Lung (tissue), 12 donors: ENCODE measurements around the gene ARHGAP42. TPM values are rescaled to one million over a fixed set of nuclear protein-coding genes. Genes with fewer than 3 reads are reported as not detected.

Experiments
- ATAC-seq: fragments of 200-7000 bp; cut with Tn5 transposase; one replicate; pipeline ENCODE4 v1.9.1; 2020; ENCODE audit warnings: moderate number of reproducible peaks; ENCODE audit not compliant: insufficient read depth, low FRiP score
- DNase-seq, 3 donors: peaks; one replicate each; pipeline ENCODE4 v3.0.0-alpha.2; 2013 to 2017
- H3K27ac ChIP-seq, 2 donors: one replicate each; pipeline ENCODE4 v1.5.1; 2013; ENCODE audit warnings: mild to moderate bottlenecking in 2 of 2, moderate library complexity in 2 of 2, control low read depth in 1 of 2, inconsistent platforms in 1 of 2, low read depth in 1 of 2, low read length in 1 of 2
- H3K27me3 ChIP-seq, 3 donors: one replicate each; pipeline ENCODE4 v1.5.1; 2013; ENCODE audit warnings: low read length in 2 of 3; ENCODE audit not compliant: control insufficient read depth in 3 of 3, insufficient read depth in 3 of 3
- H3K36me3 ChIP-seq, 4 donors: one replicate each; pipeline ENCODE4 v1.5.1; 2013; ENCODE audit warnings: low read length in 4 of 4, mild to moderate bottlenecking in 1 of 4, moderate library complexity in 1 of 4; ENCODE audit not compliant: control insufficient read depth in 4 of 4, insufficient read depth in 4 of 4
- H3K4me1 ChIP-seq, 5 donors: one replicate each; pipeline ENCODE4 v1.5.1; 2013; ENCODE audit warnings: low read length in 5 of 5, mild to moderate bottlenecking in 2 of 5, moderate library complexity in 1 of 5; ENCODE audit not compliant: control insufficient read depth in 5 of 5, insufficient read depth in 5 of 5
- H3K4me3 ChIP-seq: one replicate; pipeline ENCODE4 v1.5.1; 2013; ENCODE audit warnings: mild to moderate bottlenecking, control low read depth, moderate library complexity
- H3K9ac ChIP-seq, 2 donors: one replicate each; pipeline ENCODE4 v1.5.1; 2013; ENCODE audit warnings: low read length in 2 of 2, control low read depth in 1 of 2; ENCODE audit not compliant: insufficient read depth in 1 of 2
- H3K9me3 ChIP-seq, 4 donors: one replicate each; pipeline ENCODE4 v1.5.1; 2013; ENCODE audit warnings: low read length in 3 of 4, mild to moderate bottlenecking in 1 of 4, moderate library complexity in 1 of 4; ENCODE audit not compliant: control insufficient read depth in 4 of 4, insufficient read depth in 3 of 4
- WGBS, 2 donors: extraction: QIAGEN DNeasy Blood & Tissue Kit; methylation state at CpG; one replicate each; pipeline ENCODE4 v1.1.7; 2013; 5-methylcytosine and 5-hydroxymethylcytosine counted together
- polyA plus RNA-seq, 2 donors: library from polyadenylated mRNA; stranded (reverse); fragments of 200-250 nt; gene quantifications; one replicate each; pipeline ENCODE4 v1.2.1, GENCODE V29; 2013
- total RNA-seq, 2 donors: library from RNA; depleted of rRNA in 1 of 2; stranded (reverse); fragments of >200 nt in 1 of 2; gene quantifications; one replicate each; pipeline ENCODE4 v1.2.1, GENCODE V29; 2014 to 2021
- TF ChIP-seq, protein P1 (sequence below): IDR thresholded peaks from 2 replicates; pipeline ENCODE4 v1.5.1; 2012; ENCODE audit warnings: mild to moderate bottlenecking; ENCODE audit errors: control extremely low read depth, extremely low read depth
- donor health status: control.
- donor health status: control.
- donor health status: Bipolar disorder and iron deficiency.
- donor health status: healthy.
- donor health status: DM: yes; HTN: yes; CAD: no.

ARHGAP42 gene
- total and polyA plus RNA-seq, 4 donors: 4.1 to 58.6 (median 10.3) TPM

DNA sequence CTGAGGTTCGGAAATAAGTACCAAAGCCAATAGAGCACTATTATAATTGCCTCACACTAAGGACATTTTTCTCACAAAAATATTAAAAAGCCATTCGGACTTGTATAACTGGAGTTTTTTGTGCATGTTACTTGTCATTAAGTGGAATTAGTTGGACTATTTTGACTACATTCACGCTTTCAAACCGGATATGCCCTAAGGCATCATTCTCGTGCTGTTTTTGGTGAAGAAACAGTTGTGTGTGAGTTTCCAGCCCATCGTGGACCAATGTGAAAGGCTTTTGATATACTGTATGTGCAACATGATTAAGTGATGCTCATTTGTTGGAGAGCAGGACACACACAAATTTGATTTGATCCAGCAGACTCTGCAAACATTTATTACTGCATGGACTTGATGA, 249.7 kb downstream of the ARHGAP42 start:
- no peak for ATAC-seq
- Histone ChIP-seq H3K9me3 (no peaks in the 10 kb centered on the region), H3K27ac (no peak overlapping the region), H3K9ac (no peak overlapping the region), H3K4me3 (no peak overlapping the region), H3K36me3 (peaks cover 0 to 8% (median 2%) of the 10 kb centered on the region in 4 donors), H3K27me3 (no peaks in the 10 kb centered on the region), H3K4me1 (peaks cover 0 to 10% (median 0%) of the 10 kb centered on the region in 5 donors)
- DNase-seq: no peak
- TF ChIP-seq, protein P1, sequence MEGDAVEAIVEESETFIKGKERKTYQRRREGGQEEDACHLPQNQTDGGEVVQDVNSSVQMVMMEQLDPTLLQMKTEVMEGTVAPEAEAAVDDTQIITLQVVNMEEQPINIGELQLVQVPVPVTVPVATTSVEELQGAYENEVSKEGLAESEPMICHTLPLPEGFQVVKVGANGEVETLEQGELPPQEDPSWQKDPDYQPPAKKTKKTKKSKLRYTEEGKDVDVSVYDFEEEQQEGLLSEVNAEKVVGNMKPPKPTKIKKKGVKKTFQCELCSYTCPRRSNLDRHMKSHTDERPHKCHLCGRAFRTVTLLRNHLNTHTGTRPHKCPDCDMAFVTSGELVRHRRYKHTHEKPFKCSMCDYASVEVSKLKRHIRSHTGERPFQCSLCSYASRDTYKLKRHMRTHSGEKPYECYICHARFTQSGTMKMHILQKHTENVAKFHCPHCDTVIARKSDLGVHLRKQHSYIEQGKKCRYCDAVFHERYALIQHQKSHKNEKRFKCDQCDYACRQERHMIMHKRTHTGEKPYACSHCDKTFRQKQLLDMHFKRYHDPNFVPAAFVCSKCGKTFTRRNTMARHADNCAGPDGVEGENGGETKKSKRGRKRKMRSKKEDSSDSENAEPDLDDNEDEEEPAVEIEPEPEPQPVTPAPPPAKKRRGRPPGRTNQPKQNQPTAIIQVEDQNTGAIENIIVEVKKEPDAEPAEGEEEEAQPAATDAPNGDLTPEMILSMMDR: no peak
- 80 to 91% methylated on average over 6 of the region's 6 CpGs for WGBS, 2 donors

DNA sequence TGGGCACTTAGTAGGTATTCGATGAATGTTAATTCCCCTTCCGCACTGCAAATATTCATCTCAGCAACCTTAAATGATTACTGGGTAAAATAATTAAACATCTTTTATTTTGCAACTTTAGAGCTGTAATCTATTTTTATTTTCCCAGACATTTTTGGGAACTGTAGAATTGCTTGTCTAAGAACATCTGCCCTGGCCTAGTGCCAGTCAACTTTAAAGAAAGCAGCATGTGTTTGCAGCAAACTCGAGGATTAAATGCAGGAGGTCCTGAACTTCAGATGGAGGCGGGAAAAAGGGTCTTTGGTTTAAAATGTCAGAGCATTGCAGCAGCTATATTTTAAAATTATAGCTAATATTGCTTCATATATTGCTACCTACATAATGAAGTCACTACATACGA, 252.5 kb downstream of the ARHGAP42 start:
- peaks cover 0 to 8% (median 2%) of the 10 kb centered on the region in 4 donors for H3K36me3 ChIP-seq
- no peak for ATAC-seq
- no peaks in the 10 kb centered on the region for H3K9me3 ChIP-seq
- peak; percentile 46 to 82 (median 71) for DNase-seq
- peaks cover 0 to 18% (median 5%) of the 10 kb centered on the region in 5 donors for H3K4me1 ChIP-seq
- WGBS, 2 donors: 58 to 63% methylated on average over 5 of the region's 5 CpGs
- no peaks in the 10 kb centered on the region for H3K27me3 ChIP-seq
- no peak overlapping the region for H3K27ac ChIP-seq
- no peak overlapping the region for H3K9ac ChIP-seq
- TF ChIP-seq, protein P1: no peak
- H3K4me3 ChIP-seq: no peak overlapping the region

DNA sequence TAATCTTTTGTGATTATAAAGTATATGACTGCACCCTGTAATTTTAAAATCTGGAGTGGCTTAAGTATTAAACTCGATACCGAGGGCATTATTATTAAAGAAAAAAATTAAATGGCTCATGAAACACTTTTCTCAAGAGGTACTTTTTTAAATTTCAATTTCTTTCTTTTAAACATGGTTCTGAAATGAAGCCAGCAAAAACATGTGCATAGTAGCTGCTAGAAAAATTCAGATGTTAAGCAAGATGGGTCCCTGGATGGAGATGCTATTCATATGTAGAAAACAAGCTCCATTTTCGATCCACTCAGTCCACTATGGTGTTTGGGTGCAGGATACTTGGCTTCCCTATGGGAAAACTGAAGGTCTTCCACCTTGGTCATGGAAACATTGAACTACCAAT, 253.0 kb downstream of the ARHGAP42 start:
- no peak for DNase-seq
- Histone ChIP-seq H3K27ac (no peak overlapping the region), H3K4me1 (peaks cover 0 to 18% (median 5%) of the 10 kb centered on the region in 5 donors), H3K9ac (no peak overlapping the region), H3K4me3 (no peak overlapping the region), H3K36me3 (peaks cover 0 to 8% (median 2%) of the 10 kb centered on the region in 4 donors), H3K9me3 (no peaks in the 10 kb centered on the region), H3K27me3 (no peaks in the 10 kb centered on the region)
- ATAC-seq: no peak
- whole genome bisulfite sequencing, 2 donors: 87 to 92% methylated on average over 3 of the region's 3 CpGs
- TF ChIP-seq, protein P1: no peak

DNA sequence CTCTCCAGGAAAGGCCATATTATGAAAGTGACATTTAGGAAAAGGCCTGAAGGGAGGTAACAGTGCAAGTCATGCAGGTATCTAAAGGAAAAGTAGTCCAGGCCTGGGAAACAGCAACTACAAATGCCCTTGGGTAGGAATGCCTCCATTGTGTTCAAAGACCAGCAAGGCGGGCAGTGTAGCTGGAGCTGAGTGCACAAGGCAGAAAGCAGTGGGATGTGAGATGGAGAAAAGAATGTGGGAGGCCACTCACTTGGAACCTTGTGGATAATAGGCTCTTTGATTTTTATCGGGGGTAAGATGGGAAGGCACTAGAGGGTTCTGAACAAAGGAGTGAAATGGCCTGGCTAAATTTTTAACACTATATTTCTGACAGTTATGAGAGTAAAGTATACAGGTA, 253.9 kb downstream of the ARHGAP42 start:
- no peaks in the 10 kb centered on the region for H3K9me3 ChIP-seq
- no peak overlapping the region for H3K4me3 ChIP-seq
- peaks cover 0 to 8% (median 5%) of the 10 kb centered on the region in 4 donors for H3K36me3 ChIP-seq
- DNase-seq (peak in 1 of 3 donors; percentile 5), ATAC-seq (no peak)
- no peaks in the 10 kb centered on the region for H3K27me3 ChIP-seq
- TF ChIP-seq, protein P1: no peak
- no peak overlapping the region for H3K27ac ChIP-seq
- peaks cover 0 to 18% (median 5%) of the 10 kb centered on the region in 5 donors for H3K4me1 ChIP-seq
- 75 to 87% methylated on average over 2 of the region's 2 CpGs for WGBS, 2 donors
- H3K9ac ChIP-seq: no peak overlapping the region
